ENCODE results near the gene SHROOM2.
"Not testable (repeated sequence)": the region's sequence is repeated elsewhere in the genome, so short reads cannot be mapped to it uniquely, and the experiment has no call there.

Gene SHROOM2

GRCh38 chrX:9781941-9782340 lies 4.3 kb upstream of the SHROOM2 start:
- no peak for DNase-seq (ENCODE audit: low spot score)

- DNase-seq (ENCODE audit: low spot score), result no peak
Measured at GRCh38 chrX:9784332-9784731, 1.9 kb upstream of the SHROOM2 start.

- DNase-seq (ENCODE audit: low spot score), result no peak
Measured at GRCh38 chrX:9785254-9785943, 830 bp upstream of the SHROOM2 start.

GRCh38 chrX:9786798-9787635 lies 788 bp downstream of the SHROOM2 start:
- no peak for DNase-seq (ENCODE audit: low spot score)

- no peak for DNase-seq (ENCODE audit: low spot score)
Measured at GRCh38 chrX:9788911-9789310, 2.7 kb downstream of the SHROOM2 start.

GRCh38 chrX:9789555-9789954 lies 3.3 kb downstream of the SHROOM2 start:
- DNase-seq (ENCODE audit: low spot score), result no peak

- DNase-seq (ENCODE audit: low spot score), result no peak
Measured at GRCh38 chrX:9790866-9791265, 4.6 kb downstream of the SHROOM2 start.

GRCh38 chrX:9794495-9794894 lies 8.3 kb downstream of the SHROOM2 start:
- no peak for DNase-seq (ENCODE audit: low spot score)

GRCh38 chrX:9797384-9798360 lies 11.4 kb downstream of the SHROOM2 start:
- DNase-seq (ENCODE audit: low spot score), result no peak

- no peak for DNase-seq (ENCODE audit: low spot score)
Measured at GRCh38 chrX:9802737-9803136, 16.5 kb downstream of the SHROOM2 start.

GRCh38 chrX:9804444-9804843 lies 18.2 kb downstream of the SHROOM2 start:
- DNase-seq (ENCODE audit: low spot score), result no peak

- DNase-seq (ENCODE audit: low spot score), result no peak
Measured at GRCh38 chrX:9805956-9806355, 19.7 kb downstream of the SHROOM2 start.

GRCh38 chrX:9807355-9808182 lies 21.3 kb downstream of the SHROOM2 start:
- DNase-seq (ENCODE audit: low spot score), result no peak

- not testable (repeated sequence) for DNase-seq (ENCODE audit: low spot score)
Measured at GRCh38 chrX:9809876-9810275, 23.6 kb downstream of the SHROOM2 start.

GRCh38 chrX:9811086-9811485 lies 24.9 kb downstream of the SHROOM2 start:
- not testable (repeated sequence) for DNase-seq (ENCODE audit: low spot score)

- DNase-seq (ENCODE audit: low spot score), result no peak
Measured at GRCh38 chrX:9816084-9816700, 30.0 kb downstream of the SHROOM2 start.

GRCh38 chrX:9821572-9821971 lies 35.3 kb downstream of the SHROOM2 start:
- no peak for DNase-seq (ENCODE audit: low spot score)

GRCh38 chrX:9824554-9824953 lies 38.3 kb downstream of the SHROOM2 start:
- DNase-seq (ENCODE audit: low spot score), result no peak

- no peak for DNase-seq (ENCODE audit: low spot score)
Measured at GRCh38 chrX:9825129-9825790, 39.0 kb downstream of the SHROOM2 start.

GRCh38 chrX:9825966-9826365 lies 39.7 kb downstream of the SHROOM2 start:
- no peak for DNase-seq (ENCODE audit: low spot score)
